OCI-LY3 (cell line): Measurements from ENCODE around the gene HBS1L.

ENCODE experiments used
- H2AFZ ChIP-seq: fragments of 200-600, 300-600 bp; shearing (Covaris generic); 2 replicates; pipeline ENCODE4 v1.6.0; 2014; ENCODE audit warnings: antibody characterized with exemption, low read depth, low read length
- H3K27ac ChIP-seq: fragments of 200-600, 300-600 bp; sonication (generic); 2 replicates; pipeline ENCODE4 v1.5.1; 2014; ENCODE audit warnings: mild to moderate bottlenecking, low read length, moderate library complexity, mixed read lengths
- H3K27me3 ChIP-seq: fragments of 200-600, 300-600 bp; sonication (generic); 2 replicates; pipeline ENCODE4 v1.6.1; 2014; ENCODE audit warnings: low read depth, low read length, mixed read lengths
- H3K36me3 ChIP-seq: fragments of 200-600, 300-600 bp; sonication (generic); replicated peaks from 2 replicates; pipeline ENCODE3; 2014; ENCODE audit warnings: low read depth, low read length, mixed read lengths
- H3K4me1 ChIP-seq: fragments of 300-600, 200-600 bp; sonication (generic); 2 replicates; pipeline ENCODE4 v1.6.1; 2014; ENCODE audit warnings: low read length, mixed read lengths
- H3K4me2 ChIP-seq: fragments of 200-600, 300-600 bp; sonication (generic); 2 replicates; pipeline ENCODE4 v1.6.1; 2014; ENCODE audit warnings: low read length, mixed read lengths
- H3K4me3 ChIP-seq: fragments of 300-600, 200-600 bp; sonication (generic); 2 replicates; pipeline ENCODE4 v1.5.1; 2014; ENCODE audit warnings: antibody characterized with exemption, mild to moderate bottlenecking, low read length, moderate library complexity
- H3K79me2 ChIP-seq: fragments of 300-600, 200-600 bp; shearing (Covaris generic); 2 replicates; pipeline ENCODE4 v1.6.1; 2014; ENCODE audit warnings: mild to moderate bottlenecking, low read length, mixed read lengths
- H3K9ac ChIP-seq: fragments of 300-600, 200-600 bp; shearing (Covaris generic); 2 replicates; pipeline ENCODE4 v1.6.0; 2014; ENCODE audit warnings: mild to moderate bottlenecking, low read length, moderate library complexity
- H3K9me3 ChIP-seq: fragments of 200-600, 300-600 bp; shearing (Covaris generic); 2 replicates; pipeline ENCODE4 v1.6.1; 2014; ENCODE audit warnings: low read length, mixed read lengths; ENCODE audit not compliant: insufficient read depth
- H4K20me1 ChIP-seq: fragments of 200-600, 300-600 bp; sonication (generic); 2 replicates; pipeline ENCODE4 v1.6.1; 2016; ENCODE audit warnings: low read length, mixed read lengths; ENCODE audit not compliant: insufficient read depth
- EZH2phosphoT487 ChIP-seq: fragments of 200-600 bp; shearing (Covaris generic); IDR thresholded peaks from 2 replicates; pipeline ENCODE4 v1.6.1; 2018; ENCODE audit warnings: antibody characterized with exemption, mixed run types, low read depth
- TF ChIP-seq, protein P1 (sequence below): fragments of 200-600, 300-600 bp; sonication (generic); IDR thresholded peaks from 2 replicates; pipeline ENCODE4 v1.5.1; 2014; ENCODE audit warnings: antibody characterized with exemption, low read length, low read depth

The HBS1L gene

GRCh38 chr6:134950482-134950881, 104.1 kb downstream of the HBS1L start:
- Histone ChIP-seq H3K79me2 (no peaks in the 10 kb centered on the region), H4K20me1 (no peaks in the 10 kb centered on the region), H3K27me3 (no peaks in the 10 kb centered on the region), H3K4me3 (no peak overlapping the region), H3K9me3 (no peaks in the 10 kb centered on the region), H2AFZ (no peak overlapping the region), H3K27ac (no peak overlapping the region), H3K36me3 (no peaks in the 10 kb centered on the region), H3K4me1 (no peaks in the 10 kb centered on the region), H3K9ac (no peak overlapping the region), H3K4me2 (no peak overlapping the region)
- TF ChIP-seq, protein P1, sequence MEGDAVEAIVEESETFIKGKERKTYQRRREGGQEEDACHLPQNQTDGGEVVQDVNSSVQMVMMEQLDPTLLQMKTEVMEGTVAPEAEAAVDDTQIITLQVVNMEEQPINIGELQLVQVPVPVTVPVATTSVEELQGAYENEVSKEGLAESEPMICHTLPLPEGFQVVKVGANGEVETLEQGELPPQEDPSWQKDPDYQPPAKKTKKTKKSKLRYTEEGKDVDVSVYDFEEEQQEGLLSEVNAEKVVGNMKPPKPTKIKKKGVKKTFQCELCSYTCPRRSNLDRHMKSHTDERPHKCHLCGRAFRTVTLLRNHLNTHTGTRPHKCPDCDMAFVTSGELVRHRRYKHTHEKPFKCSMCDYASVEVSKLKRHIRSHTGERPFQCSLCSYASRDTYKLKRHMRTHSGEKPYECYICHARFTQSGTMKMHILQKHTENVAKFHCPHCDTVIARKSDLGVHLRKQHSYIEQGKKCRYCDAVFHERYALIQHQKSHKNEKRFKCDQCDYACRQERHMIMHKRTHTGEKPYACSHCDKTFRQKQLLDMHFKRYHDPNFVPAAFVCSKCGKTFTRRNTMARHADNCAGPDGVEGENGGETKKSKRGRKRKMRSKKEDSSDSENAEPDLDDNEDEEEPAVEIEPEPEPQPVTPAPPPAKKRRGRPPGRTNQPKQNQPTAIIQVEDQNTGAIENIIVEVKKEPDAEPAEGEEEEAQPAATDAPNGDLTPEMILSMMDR, result no peak
- TF ChIP-seq EZH2phosphoT487, result no peak

- Histone ChIP-seq H3K36me3 (no peaks in the 10 kb centered on the region), H3K4me2 (no peak within 1 kb of the TSS), H3K4me3 (no peak within 1 kb of the TSS), H3K9me3 (no peaks in the 10 kb centered on the region), H3K27me3 (no peaks in the 10 kb centered on the region), H3K4me1 (no peaks in the 10 kb centered on the region), H3K9ac (no peak within 1 kb of the TSS), H4K20me1 (no peaks in the 10 kb centered on the region), H2AFZ (no peak within 1 kb of the TSS), H3K27ac (no peak within 1 kb of the TSS), H3K79me2 (no peaks in the 10 kb centered on the region)
- no peak for TF ChIP-seq EZH2phosphoT487
- TF ChIP-seq, protein P1, result no peak
Observed at GRCh38 chr6:134949927-134950326, 104.7 kb downstream of the HBS1L start, which contains the start of gene ALDH8A1. Gene ALDH8A1, minus strand, starts transcription at chr6:134950101. Its CDS starts 48 bp downstream, at chr6:134950053.

GRCh38 chr6:134948691-134949090, 105.9 kb downstream of the HBS1L start:
- H3K27me3 ChIP-seq, result no peaks in the 10 kb centered on the region
- H3K4me3 ChIP-seq, result no peak overlapping the region
- no peaks in the 10 kb centered on the region for H3K79me2 ChIP-seq
- no peaks in the 10 kb centered on the region for H3K9me3 ChIP-seq
- no peaks in the 10 kb centered on the region for H3K4me1 ChIP-seq
- TF ChIP-seq, protein P1, result no peak
- no peak for TF ChIP-seq EZH2phosphoT487
- H3K9ac ChIP-seq, result no peak overlapping the region
- H3K27ac ChIP-seq, result no peak overlapping the region
- no peak overlapping the region for H2AFZ ChIP-seq
- no peak overlapping the region for H3K4me2 ChIP-seq
- H3K36me3 ChIP-seq, result no peaks in the 10 kb centered on the region
- no peaks in the 10 kb centered on the region for H4K20me1 ChIP-seq

DNA sequence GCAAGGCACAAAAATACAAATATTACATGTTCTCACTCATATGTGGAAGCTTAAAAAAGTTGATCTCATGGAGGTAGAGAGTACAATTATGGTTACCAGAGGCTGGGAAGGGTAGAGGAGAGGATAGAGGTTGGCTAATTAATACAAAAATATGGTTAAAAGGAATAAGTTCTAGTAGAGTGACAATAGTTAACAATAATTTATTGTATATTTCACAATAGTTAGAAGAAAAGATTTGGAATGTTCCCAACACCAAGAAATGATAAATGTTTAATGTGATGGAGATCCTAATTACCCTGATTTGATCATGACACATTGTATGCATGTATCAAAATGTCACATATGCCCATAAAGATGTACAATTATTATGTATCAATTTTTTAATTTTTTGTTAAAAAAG, 106.5 kb downstream of the HBS1L start:
- no peaks in the 10 kb centered on the region for H3K27me3 ChIP-seq
- H4K20me1 ChIP-seq, result no peaks in the 10 kb centered on the region
- H3K4me3 ChIP-seq, result no peak overlapping the region
- H2AFZ ChIP-seq, result no peak overlapping the region
- no peak overlapping the region for H3K9ac ChIP-seq
- no peak overlapping the region for H3K4me2 ChIP-seq
- no peaks in the 10 kb centered on the region for H3K4me1 ChIP-seq
- no peaks in the 10 kb centered on the region for H3K9me3 ChIP-seq
- TF ChIP-seq EZH2phosphoT487, result no peak
- TF ChIP-seq, protein P1, result no peak
- H3K79me2 ChIP-seq, result no peaks in the 10 kb centered on the region
- H3K36me3 ChIP-seq, result no peaks in the 10 kb centered on the region
- no peak overlapping the region for H3K27ac ChIP-seq
